Upper lobe of left lung (tissue), 6 donors: ENCODE results near the gene CNTNAP2. TPM values are rescaled to one million over a fixed set of nuclear protein-coding genes. Genes with fewer than 3 reads are reported as not detected.

Experiments
- ATAC-seq, 2 donors: fragments of 200-7000 bp; cut with Tn5 transposase; one replicate each; pipeline ENCODE4 v1.9.1; 2022; ENCODE audit warnings: mild to moderate bottlenecking in 2 of 2, moderate library complexity in 2 of 2; ENCODE audit not compliant: low FRiP score in 2 of 2
- DNase-seq, 2 donors: peaks; one replicate each; pipeline ENCODE4 v3.0.0-alpha.2; 2019 to 2020
- H3K27ac ChIP-seq, 4 donors: fragments of 200-600 bp; sonication (generic); one replicate each; pipeline ENCODE4 v1.5.1; 2016 to 2019
- H3K27me3 ChIP-seq, 4 donors: fragments of 200-600 bp; sonication (generic); one replicate each; pipeline ENCODE4 v1.5.1; 2017 to 2019
- H3K36me3 ChIP-seq, 4 donors: fragments of 200-600 bp; sonication (generic); one replicate each; pipeline ENCODE4 v1.5.1; 2016 to 2019
- H3K4me1 ChIP-seq, 4 donors: fragments of 200-600 bp; sonication (generic); one replicate each; pipeline ENCODE4 v1.5.1; 2018 to 2019
- H3K4me3 ChIP-seq, 4 donors: fragments of 200-600 bp; sonication (generic); one replicate each; pipeline ENCODE4 v1.5.1; 2017 to 2019; ENCODE audit warnings: mild to moderate bottlenecking in 2 of 4, moderate library complexity in 1 of 4
- H3K9me3 ChIP-seq, 4 donors: fragments of 200-600 bp; sonication (generic); one replicate each; pipeline ENCODE4 v1.5.1; 2018 to 2019
- EP300 ChIP-seq, 4 donors: sonication (generic); formaldehyde crosslinking; IDR thresholded peaks; one replicate each; pipeline ENCODE4 v1.5.1; 2017; ENCODE audit warnings: antibody characterized with exemption in 4 of 4, control low read depth in 2 of 4
- POLR2A ChIP-seq, 4 donors: fragments of 450-650 bp; IDR thresholded peaks; one replicate each; pipeline ENCODE4 v1.5.1; 2016 to 2017; ENCODE audit warnings: antibody characterized with exemption in 4 of 4, mild to moderate bottlenecking in 2 of 4
- POLR2AphosphoS5 ChIP-seq, 2 donors: sonication (generic); formaldehyde crosslinking; IDR thresholded peaks; one replicate each; pipeline ENCODE4 v1.5.1; 2017; ENCODE audit warnings: antibody characterized with exemption in 2 of 2
- WGBS, 2 donors: methylation state at CpG; one replicate each; pipeline ENCODE4 v1.1.5; 2017 to 2018; 5-methylcytosine and 5-hydroxymethylcytosine counted together
- total RNA-seq, 6 donors: library from RNA; depleted of rRNA in 4 of 6; stranded (reverse); fragments of >200 nt in 4 of 6; gene quantifications; one replicate each; pipeline versions ENCODE4 v1.1.0 to v1.2.1, GENCODE V29; 2016 to 2021
- TF ChIP-seq, protein P1 (sequence below), 6 experiments: fragments of 450-650 bp in 4 of 6; fragments of 200-600 bp in 2 of 6; sonication (generic) in 2 of 6; IDR thresholded peaks; one replicate each; pipeline ENCODE4 v1.5.1; 2016 to 2019; ENCODE audit warnings: antibody characterized with exemption in 6 of 6
- donor health status: DM: no; HTN: no; CAD: no; lungs with moderate emphysema.
- donor health status: DM: no; HTN: yes; CAD: no; lungs with severe emphysema.

Gene CNTNAP2
- 1 to 10 TPM in 1 of 6 donors, under 1 TPM in 5; 0.06 to 1.0 (median 0.37) TPM for total RNA-seq

DNA sequence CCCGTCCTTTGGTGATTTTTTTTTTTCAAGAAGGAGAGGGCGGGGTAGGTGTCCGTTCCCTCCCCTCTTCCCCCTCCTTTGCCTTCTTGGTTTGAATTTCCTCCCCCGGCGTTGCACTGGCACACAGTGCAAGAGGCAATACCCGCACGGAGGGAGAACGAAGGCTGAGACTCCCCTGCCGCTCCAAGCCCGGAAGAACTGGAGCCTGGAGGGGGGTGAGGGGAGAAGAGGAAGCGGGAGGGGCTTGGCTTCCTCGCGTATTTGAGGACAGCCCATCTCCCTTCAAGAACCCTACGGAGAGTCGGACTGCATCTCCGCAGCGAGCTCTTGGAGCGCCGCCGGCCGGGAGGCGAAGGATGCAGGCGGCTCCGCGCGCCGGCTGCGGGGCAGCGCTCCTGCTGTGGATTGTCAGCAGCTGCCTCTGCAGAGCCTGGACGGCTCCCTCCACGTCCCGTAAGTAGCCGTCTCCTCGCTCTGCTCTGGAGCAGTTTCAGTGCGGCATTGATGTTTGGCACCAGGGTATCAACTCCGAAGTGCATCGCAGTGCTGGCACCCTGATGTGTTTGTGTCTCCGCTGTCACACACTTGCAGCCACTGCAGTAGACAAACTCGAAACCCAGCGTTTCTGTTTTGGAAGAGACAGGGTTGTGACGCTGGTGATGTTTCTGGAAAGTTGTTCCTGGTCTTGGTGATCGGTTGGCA lies at the start of gene CNTNAP2:
CNTNAP2 (plus strand) TSS at position 281 of the 702 bp plus-strand sequence; CDS start at position 357, 76 bp downstream.
- peak; percentile 24 to 37 for ATAC-seq
- Histone ChIP-seq H3K4me1 (peaks cover 8 to 17% (median 13%) of the 10 kb centered on the region in 4 donors), H3K27me3 (peaks cover 0 to 9% (median 0%) of the 10 kb centered on the region in 4 donors), H3K36me3 (no peaks in the 10 kb centered on the region), H3K27ac (no peak within 1 kb of the TSS), H3K4me3 (peak within 1 kb of the TSS in 3 of 4 donors; percentile 34 to 47 (median 40)), H3K9me3 (no peaks in the 10 kb centered on the region)
- DNase-seq, result peak in 1 of 2 donors; percentile 75
- WGBS, 2 donors, result 1 to 4% methylated on average over 23 to 41 of the region's 42 CpGs
- TF ChIP-seq POLR2AphosphoS5 (IDR thresholded peaks at IDR 0.05) (no peak), POLR2A (IDR thresholded peaks at IDR 0.05) (no peak), EP300 (IDR thresholded peaks at IDR 0.05) (no peak)
- TF ChIP-seq, protein P1, sequence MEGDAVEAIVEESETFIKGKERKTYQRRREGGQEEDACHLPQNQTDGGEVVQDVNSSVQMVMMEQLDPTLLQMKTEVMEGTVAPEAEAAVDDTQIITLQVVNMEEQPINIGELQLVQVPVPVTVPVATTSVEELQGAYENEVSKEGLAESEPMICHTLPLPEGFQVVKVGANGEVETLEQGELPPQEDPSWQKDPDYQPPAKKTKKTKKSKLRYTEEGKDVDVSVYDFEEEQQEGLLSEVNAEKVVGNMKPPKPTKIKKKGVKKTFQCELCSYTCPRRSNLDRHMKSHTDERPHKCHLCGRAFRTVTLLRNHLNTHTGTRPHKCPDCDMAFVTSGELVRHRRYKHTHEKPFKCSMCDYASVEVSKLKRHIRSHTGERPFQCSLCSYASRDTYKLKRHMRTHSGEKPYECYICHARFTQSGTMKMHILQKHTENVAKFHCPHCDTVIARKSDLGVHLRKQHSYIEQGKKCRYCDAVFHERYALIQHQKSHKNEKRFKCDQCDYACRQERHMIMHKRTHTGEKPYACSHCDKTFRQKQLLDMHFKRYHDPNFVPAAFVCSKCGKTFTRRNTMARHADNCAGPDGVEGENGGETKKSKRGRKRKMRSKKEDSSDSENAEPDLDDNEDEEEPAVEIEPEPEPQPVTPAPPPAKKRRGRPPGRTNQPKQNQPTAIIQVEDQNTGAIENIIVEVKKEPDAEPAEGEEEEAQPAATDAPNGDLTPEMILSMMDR (IDR thresholded peaks at IDR 0.05), result no peak

DNA sequence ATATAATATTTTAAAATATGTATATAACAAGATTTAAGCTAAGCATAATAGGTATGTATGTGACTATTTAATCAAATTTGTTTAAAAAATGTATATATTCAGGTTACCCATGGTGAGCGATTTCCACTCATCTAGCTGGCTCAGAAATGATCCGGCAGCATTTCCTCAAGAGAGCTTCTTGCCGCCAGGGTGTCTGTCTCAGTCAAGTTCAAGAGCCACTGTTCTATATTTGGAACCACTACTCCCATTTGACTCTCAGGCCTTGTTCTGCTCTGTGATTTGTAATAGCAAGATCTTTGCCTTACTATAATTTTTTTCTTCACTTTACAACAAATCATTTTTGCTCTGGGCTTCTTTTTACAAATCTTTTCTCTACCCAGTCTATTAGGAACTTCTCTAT lies 48.7 kb upstream of the CNTNAP2 start:
- Histone ChIP-seq H3K4me1 (no peaks in the 10 kb centered on the region), H3K36me3 (no peaks in the 10 kb centered on the region), H3K4me3 (no peak overlapping the region), H3K9me3 (no peaks in the 10 kb centered on the region), H3K27me3 (no peaks in the 10 kb centered on the region), H3K27ac (no peak overlapping the region)
- TF ChIP-seq, protein P1 (IDR thresholded peaks at IDR 0.05), result no peak
- TF ChIP-seq POLR2AphosphoS5 (IDR thresholded peaks at IDR 0.05) (no peak), POLR2A (IDR thresholded peaks at IDR 0.05) (no peak), EP300 (IDR thresholded peaks at IDR 0.05) (no peak)
- no peak for DNase-seq
- ATAC-seq, result no peak
- WGBS, 2 donors, result 50 to 52% methylated on average over 3 of the region's 3 CpGs

DNA sequence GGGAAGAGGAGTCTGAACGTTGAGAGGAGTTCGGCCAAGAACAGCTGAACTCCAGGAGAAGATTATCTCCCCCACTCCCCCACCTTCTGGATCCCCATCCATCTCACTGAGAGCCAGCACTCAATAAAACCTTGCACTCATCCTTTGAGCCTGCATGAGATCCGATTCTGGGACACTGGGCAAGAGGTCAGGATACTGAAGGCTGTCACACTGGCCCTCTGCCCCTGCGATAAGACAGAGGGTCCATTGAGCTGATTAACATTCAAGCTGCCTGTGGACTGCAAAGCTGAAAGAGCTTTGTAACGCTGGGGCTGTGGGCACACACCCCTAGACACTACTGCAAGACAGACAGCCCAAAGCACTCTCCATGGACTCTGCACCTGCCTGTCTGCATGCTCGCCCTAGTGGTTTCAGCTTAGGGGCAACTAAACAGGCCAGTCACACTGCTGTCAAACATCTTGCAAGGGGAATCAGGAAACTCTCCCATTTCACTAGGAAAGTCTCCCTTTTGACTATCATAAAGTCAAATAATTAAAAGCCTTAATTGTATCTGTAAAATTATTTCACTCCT lies 42.3 kb upstream of the CNTNAP2 start:
- Histone ChIP-seq H3K27ac (no peak overlapping the region), H3K27me3 (no peaks in the 10 kb centered on the region), H3K4me1 (no peaks in the 10 kb centered on the region), H3K4me3 (no peak overlapping the region), H3K9me3 (no peaks in the 10 kb centered on the region), H3K36me3 (no peaks in the 10 kb centered on the region)
- TF ChIP-seq POLR2A (IDR thresholded peaks at IDR 0.05) (no peak), EP300 (IDR thresholded peaks at IDR 0.05) (no peak), POLR2AphosphoS5 (IDR thresholded peaks at IDR 0.05) (no peak)
- TF ChIP-seq, protein P1 (IDR thresholded peaks at IDR 0.05), result no peak
- no peak for ATAC-seq
- 76 to 80% methylated on average over 4 to 6 of the region's 6 CpGs for WGBS, 2 donors
- no peak for DNase-seq

DNA sequence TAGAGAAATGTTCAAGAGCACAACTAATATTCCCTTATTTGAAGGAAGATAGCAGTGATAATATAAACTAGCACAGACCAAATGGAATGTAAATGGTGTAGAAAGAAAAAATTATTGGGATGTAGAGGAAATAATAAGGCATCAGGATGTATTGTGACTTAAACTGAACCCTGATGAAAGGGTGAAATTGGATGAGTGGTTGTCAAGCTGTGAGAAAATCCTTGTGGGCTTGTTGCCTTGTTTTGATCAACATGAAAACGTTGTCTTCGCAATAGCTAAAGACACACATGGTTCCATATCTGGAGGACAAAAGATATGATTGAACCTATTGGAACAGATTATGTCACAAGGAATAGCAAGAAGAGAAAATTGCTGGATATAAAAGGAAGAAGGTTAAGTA lies 40.3 kb upstream of the CNTNAP2 start:
- ATAC-seq, result no peak
- 24 to 60% methylated on average over 2 of the region's 2 CpGs for WGBS, 2 donors

More for the DNA sequence above, 40.3 kb upstream of the CNTNAP2 start:
- no peak for DNase-seq
- TF ChIP-seq POLR2A (IDR thresholded peaks at IDR 0.05), result no peak
- TF ChIP-seq, protein P1 (IDR thresholded peaks at IDR 0.05), result no peak
- TF ChIP-seq EP300 (IDR thresholded peaks at IDR 0.05), result no peak
- H3K27ac ChIP-seq, result no peak overlapping the region
- H3K27me3 ChIP-seq, result no peaks in the 10 kb centered on the region
- no peak overlapping the region for H3K4me3 ChIP-seq
- no peaks in the 10 kb centered on the region for H3K36me3 ChIP-seq
- no peaks in the 10 kb centered on the region for H3K4me1 ChIP-seq
- H3K9me3 ChIP-seq, result no peaks in the 10 kb centered on the region
